BE2C (cell line): Measurements from ENCODE around the gene ANKRD33B.
A peak's percentile ranks its signal among the peaks of the same experiment; 100 is the strongest.

ENCODE experiments used
- DNase-seq: peaks from one replicate; pipeline ENCODE4 v3.0.0-alpha.2; 2020
- H3K27me3 ChIP-seq: fragments of 250-450 bp; sonication (Bioruptor Pico); 2 replicates; pipeline ENCODE4 v1.5.1; 2020; ENCODE audit warnings: mild to moderate bottlenecking
- H3K36me3 ChIP-seq: fragments of 250-450 bp; sonication (Bioruptor Pico); 2 replicates; pipeline ENCODE4 v1.5.1; 2020; ENCODE audit warnings: mild to moderate bottlenecking
- H3K4me1 ChIP-seq: fragments of 250-450 bp; sonication (Bioruptor Pico); 2 replicates; pipeline ENCODE4 v1.5.1; 2020
- H3K4me3 ChIP-seq: 2 replicates; pipeline ENCODE4 v1.5.1; 2011; ENCODE audit warnings: low read depth, low read length
- H3K9me3 ChIP-seq: fragments of 250-450 bp; sonication (Bioruptor Pico); 2 replicates; pipeline ENCODE4 v1.5.1; 2020
- TF ChIP-seq, protein P1 (sequence below): IDR thresholded peaks from 2 replicates; pipeline ENCODE4 v1.5.1; 2012; ENCODE audit warnings: mild to moderate bottlenecking, low read depth, low read length

The ANKRD33B gene

DNA sequence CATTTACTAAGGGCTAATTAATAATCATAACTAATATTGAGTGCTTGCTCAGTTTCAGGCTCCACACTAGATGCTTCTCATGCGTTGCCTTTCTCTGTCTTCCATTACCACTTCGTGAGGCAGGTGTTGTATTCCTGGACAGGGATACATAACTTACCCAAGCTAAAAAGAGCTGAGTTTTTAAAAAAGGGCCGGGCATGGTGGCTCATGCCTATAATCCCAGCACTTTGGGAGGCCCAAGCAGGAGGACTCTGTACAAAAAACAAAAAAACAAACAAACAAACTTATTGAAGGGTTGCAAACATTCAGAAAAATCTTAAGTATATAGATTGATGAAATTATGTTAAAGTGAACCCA, 12.1 kb upstream of the ANKRD33B start:
- Histone ChIP-seq H3K27me3 (no peaks in the 10 kb centered on the region), H3K4me3 (no peak overlapping the region), H3K4me1 (no peaks in the 10 kb centered on the region; the same call in 1 of the 2 replicates), H3K36me3 (no peaks in the 10 kb centered on the region), H3K9me3 (no peaks in the 10 kb centered on the region)
- DNase-seq = no peak
- TF ChIP-seq, protein P1, sequence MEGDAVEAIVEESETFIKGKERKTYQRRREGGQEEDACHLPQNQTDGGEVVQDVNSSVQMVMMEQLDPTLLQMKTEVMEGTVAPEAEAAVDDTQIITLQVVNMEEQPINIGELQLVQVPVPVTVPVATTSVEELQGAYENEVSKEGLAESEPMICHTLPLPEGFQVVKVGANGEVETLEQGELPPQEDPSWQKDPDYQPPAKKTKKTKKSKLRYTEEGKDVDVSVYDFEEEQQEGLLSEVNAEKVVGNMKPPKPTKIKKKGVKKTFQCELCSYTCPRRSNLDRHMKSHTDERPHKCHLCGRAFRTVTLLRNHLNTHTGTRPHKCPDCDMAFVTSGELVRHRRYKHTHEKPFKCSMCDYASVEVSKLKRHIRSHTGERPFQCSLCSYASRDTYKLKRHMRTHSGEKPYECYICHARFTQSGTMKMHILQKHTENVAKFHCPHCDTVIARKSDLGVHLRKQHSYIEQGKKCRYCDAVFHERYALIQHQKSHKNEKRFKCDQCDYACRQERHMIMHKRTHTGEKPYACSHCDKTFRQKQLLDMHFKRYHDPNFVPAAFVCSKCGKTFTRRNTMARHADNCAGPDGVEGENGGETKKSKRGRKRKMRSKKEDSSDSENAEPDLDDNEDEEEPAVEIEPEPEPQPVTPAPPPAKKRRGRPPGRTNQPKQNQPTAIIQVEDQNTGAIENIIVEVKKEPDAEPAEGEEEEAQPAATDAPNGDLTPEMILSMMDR = no peak

GRCh38 chr5:10552183-10553143, 11.4 kb upstream of the ANKRD33B start:
- no peaks in the 10 kb centered on the region; the same call in 1 of the 2 replicates for H3K4me1 ChIP-seq
- no peak for DNase-seq
- H3K9me3 ChIP-seq = no peaks in the 10 kb centered on the region
- no peak overlapping the region for H3K4me3 ChIP-seq
- TF ChIP-seq, protein P1 = no peak
- H3K27me3 ChIP-seq = no peaks in the 10 kb centered on the region
- H3K36me3 ChIP-seq = no peaks in the 10 kb centered on the region

DNA sequence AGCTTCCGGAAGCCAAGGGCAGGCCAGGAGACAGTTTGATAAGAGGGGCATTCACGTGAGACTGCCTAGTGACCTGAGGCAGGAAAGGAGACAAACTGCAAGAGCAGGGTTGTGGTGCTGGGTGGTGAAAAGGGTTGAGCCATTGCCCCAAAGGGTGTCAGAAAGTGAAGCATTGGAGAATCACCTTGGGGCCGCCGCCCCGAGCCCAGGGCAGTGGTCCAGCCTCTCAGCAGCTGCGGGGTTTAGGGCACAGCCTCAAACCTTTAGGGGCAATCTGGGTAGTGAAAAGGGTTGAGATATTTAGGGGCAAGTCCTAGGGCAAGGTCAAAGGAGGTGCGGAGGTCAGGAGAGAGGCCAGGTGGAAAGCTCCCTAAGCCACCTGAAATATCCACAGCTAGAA, 10.4 kb upstream of the ANKRD33B start:
- Histone ChIP-seq H3K4me3 (no peak overlapping the region), H3K4me1 (no peaks in the 10 kb centered on the region; the same call in 1 of the 2 replicates), H3K36me3 (no peaks in the 10 kb centered on the region), H3K27me3 (no peaks in the 10 kb centered on the region), H3K9me3 (no peaks in the 10 kb centered on the region)
- no peak for DNase-seq
- TF ChIP-seq, protein P1 = no peak

DNA sequence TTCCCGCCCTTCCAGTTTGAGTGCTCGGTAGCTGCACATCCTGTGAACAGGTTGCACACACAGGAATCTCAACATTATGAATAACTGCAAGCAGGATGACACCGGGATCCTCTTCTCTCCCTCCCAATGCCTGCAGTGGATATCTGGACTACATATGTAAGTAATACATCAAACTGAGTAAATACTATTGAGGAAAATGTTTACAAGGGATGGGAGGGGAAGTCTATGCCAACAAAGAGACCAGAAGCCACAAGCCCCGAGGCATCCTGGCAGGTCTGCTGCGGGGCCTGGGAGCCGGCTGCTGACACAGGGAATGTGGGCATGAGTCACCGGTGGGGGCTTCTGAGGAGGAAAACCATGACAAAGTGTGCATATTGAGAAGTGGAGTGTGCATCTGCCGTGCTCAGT, 8.6 kb upstream of the ANKRD33B start:
- Histone ChIP-seq H3K4me1 (no peaks in the 10 kb centered on the region; the same call in 1 of the 2 replicates), H3K4me3 (no peak overlapping the region), H3K36me3 (no peaks in the 10 kb centered on the region), H3K27me3 (no peaks in the 10 kb centered on the region), H3K9me3 (no peaks in the 10 kb centered on the region)
- TF ChIP-seq, protein P1 = no peak
- peak; percentile 72 for DNase-seq

DNA sequence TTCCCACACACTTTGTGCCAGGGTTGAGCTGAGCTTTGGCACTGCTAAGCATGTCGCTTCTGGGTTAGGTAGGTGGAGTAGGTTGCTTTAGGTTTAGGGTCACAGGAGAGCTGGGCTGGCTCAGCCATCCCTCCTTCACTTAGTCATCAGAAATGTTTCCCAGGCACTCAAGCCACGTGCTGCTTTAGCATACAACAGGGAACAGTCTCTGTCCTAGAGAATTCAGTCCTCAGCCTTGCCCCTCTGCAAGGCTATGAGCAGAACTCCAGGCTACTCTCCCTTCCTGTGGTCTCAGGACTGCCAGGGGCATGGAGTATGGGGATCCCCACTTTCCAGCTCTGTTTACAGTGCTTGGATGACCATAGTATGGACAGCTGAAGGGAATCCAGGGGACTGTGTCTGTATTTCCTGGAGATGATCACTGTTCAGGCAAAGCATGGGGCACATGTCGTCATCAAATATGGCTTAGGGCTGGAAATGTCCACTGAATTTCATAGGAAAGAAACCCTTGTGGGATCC, 7.5 kb upstream of the ANKRD33B start:
- H3K4me1 ChIP-seq = no peaks in the 10 kb centered on the region; the same call in none of the 2 replicates
- no peaks in the 10 kb centered on the region for H3K27me3 ChIP-seq
- no peaks in the 10 kb centered on the region for H3K36me3 ChIP-seq
- no peaks in the 10 kb centered on the region for H3K9me3 ChIP-seq
- no peak overlapping the region for H3K4me3 ChIP-seq
- TF ChIP-seq, protein P1 = no peak
- no peak for DNase-seq
